B cell (primary cell): ENCODE results near the gene ADAP1.

Experiments
- EZH2 ChIP-seq: IDR thresholded peaks from 2 replicates; pipeline ENCODE4 v1.6.1; 2012; ENCODE audit warnings: borderline replicate concordance, low read depth, mild to moderate bottlenecking, moderate library complexity, low read length; ENCODE audit not compliant: insufficient read depth, poor library complexity, severe bottlenecking
- TF ChIP-seq, protein P1 (sequence below): fragments of 200-600 bp; IDR thresholded peaks from one replicate; pipeline ENCODE4 v1.8.0; 2022; ENCODE audit warnings: antibody characterized with exemption, mild to moderate bottlenecking

DNA sequence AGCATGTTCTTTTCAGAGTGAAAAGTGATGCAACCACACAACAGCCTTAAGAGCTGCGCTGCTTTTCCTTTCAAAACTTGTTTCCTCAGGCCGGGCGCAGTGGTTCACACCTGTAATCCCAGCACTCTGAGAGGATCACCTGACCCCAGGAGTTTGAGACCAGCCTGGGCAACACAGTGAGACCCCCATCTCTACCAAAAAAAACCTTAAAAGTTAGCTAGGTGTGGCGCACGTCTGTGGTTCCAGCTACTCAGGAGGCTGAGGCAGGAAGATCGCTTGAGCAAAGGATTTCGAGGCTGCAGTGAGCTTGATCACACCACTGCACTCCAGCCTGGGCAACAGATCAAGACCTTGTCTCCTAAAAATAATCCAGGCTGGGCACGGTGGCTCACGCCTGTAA, 18.8 kb upstream of the ADAP1 start:
- no peak for TF ChIP-seq EZH2
- TF ChIP-seq, protein P1, sequence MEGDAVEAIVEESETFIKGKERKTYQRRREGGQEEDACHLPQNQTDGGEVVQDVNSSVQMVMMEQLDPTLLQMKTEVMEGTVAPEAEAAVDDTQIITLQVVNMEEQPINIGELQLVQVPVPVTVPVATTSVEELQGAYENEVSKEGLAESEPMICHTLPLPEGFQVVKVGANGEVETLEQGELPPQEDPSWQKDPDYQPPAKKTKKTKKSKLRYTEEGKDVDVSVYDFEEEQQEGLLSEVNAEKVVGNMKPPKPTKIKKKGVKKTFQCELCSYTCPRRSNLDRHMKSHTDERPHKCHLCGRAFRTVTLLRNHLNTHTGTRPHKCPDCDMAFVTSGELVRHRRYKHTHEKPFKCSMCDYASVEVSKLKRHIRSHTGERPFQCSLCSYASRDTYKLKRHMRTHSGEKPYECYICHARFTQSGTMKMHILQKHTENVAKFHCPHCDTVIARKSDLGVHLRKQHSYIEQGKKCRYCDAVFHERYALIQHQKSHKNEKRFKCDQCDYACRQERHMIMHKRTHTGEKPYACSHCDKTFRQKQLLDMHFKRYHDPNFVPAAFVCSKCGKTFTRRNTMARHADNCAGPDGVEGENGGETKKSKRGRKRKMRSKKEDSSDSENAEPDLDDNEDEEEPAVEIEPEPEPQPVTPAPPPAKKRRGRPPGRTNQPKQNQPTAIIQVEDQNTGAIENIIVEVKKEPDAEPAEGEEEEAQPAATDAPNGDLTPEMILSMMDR = no peak
